GM12872 (cell line): ENCODE measurements around the gene GTPBP4.

Source experiments
- TF ChIP-seq, protein P1 (sequence below): IDR thresholded peaks from 3 replicates; pipeline ENCODE4 v1.5.1; 2011; ENCODE audit warnings: low read depth, mild to moderate bottlenecking, low read length, moderate library complexity; ENCODE audit not compliant: insufficient read depth

Gene GTPBP4

DNA sequence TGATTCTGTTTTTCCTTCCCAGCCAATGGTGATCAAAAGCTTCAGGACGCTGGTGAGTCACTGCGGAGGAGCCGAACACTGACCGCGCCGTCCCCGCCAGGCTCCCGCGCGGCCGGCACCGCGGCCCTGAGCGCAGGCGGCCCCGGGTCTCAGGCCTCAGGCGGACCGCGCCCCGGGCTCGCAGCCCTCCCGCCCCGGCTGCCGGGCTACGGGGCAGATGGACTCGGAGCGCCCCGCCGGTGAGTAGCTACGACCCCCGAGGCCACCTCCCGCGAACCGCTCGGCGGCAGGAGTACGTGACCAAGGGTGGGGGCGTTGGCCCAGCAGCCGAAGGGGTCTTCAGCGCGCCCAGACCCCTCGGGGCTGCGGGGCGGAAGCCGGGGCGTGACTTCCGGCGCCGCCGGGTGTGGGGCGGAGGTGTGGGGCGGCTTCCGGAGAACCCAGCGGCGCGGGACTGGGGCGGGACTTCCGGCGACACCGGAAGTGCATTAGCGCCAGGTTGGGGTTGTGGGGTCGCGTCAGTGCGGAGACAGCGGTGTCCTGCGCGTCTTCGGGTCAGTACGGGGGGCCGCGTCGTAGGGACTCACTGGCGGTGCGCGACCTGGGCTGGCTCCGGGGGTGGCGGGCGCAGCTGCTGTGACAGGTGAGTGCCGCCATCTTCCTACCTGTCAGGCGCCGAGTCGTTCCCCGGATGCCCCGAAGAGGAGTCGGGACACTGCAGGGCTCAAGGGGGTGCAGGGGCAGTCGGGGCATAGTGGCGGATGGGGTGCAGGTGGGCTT is 68.3 kb downstream of the GTPBP4 start, which contains the start of gene WDR37:
Gene WDR37, plus strand, starts transcription at position 60 of the 780 bp plus-strand sequence. CDS start 15,771 bp downstream, outside the sequence.
- TF ChIP-seq, protein P1, sequence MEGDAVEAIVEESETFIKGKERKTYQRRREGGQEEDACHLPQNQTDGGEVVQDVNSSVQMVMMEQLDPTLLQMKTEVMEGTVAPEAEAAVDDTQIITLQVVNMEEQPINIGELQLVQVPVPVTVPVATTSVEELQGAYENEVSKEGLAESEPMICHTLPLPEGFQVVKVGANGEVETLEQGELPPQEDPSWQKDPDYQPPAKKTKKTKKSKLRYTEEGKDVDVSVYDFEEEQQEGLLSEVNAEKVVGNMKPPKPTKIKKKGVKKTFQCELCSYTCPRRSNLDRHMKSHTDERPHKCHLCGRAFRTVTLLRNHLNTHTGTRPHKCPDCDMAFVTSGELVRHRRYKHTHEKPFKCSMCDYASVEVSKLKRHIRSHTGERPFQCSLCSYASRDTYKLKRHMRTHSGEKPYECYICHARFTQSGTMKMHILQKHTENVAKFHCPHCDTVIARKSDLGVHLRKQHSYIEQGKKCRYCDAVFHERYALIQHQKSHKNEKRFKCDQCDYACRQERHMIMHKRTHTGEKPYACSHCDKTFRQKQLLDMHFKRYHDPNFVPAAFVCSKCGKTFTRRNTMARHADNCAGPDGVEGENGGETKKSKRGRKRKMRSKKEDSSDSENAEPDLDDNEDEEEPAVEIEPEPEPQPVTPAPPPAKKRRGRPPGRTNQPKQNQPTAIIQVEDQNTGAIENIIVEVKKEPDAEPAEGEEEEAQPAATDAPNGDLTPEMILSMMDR = no peak

DNA sequence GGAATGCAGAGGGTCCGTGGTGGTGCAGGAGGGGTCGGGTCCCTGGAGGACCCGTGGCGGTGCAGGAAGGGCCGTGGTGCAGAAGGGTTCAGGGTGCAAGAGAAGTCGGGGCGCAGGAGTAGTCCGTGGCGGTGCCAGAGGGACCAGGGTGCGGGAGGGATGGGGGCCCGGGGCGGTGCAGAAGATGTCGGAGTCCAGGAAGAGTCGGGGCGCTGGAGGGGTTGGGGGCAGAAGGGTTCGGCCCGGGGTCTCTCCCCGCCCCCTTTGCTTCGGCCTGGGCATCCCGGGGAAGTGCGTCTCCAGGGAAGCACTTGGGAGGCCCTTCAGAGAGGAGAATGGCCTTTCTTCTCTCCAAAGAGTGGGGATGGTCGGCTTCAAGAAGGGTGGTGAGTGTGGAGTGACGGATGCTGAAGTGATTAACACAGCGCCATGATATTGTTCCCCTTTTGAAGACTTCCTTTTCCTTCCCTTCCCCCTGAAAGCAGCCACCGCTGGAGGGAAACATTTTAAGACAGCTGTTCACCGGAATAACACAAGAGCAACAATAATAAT is 68.9 kb downstream of the GTPBP4 start:
- TF ChIP-seq, protein P1 = no peak

DNA sequence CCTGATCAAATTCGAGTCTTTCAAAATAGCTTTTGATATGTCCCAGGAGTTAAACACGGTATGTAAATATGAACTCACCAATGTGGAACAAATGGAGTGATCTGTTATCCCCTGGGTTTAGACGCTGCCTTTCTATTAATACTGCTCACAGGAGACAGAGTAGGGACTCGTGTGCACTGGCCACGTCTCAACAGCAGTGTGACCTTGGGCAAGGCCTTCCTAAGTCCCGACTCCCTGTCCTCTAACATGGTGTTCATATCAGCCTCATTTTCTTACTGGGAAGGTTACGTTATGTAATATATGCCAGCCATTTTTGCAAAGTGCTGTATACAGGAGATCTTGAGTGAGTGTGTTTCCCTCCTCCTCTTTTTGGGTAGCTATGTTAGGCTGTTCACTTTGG is 69.8 kb downstream of the GTPBP4 start:
- TF ChIP-seq, protein P1 = no peak

DNA sequence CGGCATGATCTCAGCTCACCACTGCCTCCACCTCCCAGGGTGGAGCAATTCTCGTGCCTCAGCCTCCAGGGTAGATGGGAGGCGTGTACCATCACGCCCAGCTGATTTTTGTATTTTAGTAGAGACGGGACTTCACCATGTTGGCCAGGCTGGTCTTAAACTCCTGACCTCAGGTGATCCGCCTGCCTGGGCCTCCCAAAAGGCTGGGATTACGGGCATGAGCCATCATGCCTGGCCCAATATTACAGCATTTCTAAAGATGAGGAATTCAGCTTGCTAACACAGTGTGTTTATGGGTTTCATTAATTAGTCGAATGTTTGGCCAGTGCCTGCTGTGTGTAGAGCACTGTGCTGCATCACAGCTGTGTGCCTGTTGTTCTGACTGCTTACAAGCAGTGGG is 71.7 kb downstream of the GTPBP4 start:
- TF ChIP-seq, protein P1 = no peak

DNA sequence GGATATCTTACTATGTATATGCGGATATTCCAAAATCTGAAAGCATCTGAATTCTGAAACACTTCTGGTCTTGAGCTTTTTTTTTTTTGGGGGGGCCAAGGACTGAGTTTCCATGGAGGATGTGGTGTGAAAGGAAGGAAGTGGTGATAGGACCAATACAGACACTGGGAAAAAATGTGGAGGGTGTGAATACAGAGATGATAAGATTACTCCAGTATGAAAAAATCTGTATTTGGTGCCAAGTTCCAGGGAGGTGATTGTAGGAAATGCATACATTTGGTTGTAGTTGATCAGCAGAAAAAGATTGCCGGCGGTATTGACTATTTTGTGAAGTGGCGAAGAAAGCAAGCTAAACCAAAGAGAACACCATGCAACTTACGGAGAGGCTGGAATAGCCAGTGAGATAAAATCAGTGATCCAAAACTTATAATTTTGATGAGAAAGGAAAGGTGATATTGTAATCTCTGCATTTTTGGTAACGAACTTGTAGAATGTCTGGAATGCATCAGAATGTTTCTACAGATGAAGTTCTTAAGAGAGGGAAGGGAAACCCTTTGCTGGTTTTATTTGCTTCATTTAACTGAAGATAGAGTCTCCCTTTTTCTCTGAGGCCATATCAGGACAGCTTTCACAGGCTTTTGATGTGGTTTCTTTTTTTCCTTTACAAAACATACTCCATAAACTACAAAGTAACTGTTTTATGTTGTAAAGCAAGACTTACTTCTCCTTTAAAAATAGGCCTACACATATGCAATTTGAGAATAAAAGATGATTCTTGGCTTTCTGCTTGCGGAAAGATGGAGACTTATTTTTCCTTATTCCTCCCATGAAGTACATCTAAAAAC is 73.9 kb downstream of the GTPBP4 start:
- TF ChIP-seq, protein P1 = no peak

DNA sequence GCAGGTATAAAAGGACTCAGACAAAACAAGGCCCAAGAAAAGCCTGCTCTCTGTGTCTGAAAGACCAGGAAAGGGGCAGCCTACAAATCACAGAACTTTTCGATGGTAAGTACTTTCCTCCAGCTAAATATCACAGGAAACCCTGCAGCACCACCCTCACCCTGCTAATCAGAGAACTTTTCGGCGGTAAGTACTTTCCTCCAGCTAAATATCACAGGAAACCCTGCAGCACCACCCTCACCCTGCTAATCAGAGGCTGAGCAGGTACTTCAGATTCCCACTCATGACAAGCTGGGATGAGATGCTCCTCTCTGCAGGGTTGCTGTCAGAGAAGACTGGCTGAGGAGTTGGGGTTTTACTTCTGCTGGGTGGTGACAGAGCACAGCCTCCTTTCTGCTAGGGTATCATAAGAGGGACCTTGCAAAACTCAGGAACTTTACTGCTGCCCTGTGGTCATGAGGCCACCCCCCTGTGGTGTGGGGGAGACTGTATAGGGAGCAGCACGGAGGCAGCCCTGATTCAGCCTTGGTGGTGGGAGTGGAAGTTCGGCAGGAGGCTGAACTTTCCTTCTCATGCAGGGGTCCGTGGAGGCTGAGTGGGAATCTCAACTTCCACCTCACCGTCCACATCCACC is 75.1 kb downstream of the GTPBP4 start:
- TF ChIP-seq, protein P1 = no peak

DNA sequence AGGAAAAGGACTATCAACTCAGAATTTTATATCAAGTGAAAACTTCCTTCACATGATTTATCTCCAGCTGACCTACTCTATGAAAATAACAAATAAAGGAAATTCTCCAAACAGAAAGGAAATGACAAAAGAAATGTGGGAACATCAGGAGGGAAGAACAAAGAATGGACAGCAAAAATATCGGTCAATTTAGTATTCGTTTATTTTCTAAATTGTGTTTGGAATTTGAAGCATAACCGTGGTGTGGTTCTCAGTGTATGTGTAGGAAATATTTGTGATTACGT is 76.7 kb downstream of the GTPBP4 start:
- TF ChIP-seq, protein P1 = no peak
